Activated T-helper 1 cell treated with Interleukin-2 at 50 U/mL for 16 hours (primary cell): ENCODE data around the gene PPM1D.
A peak's percentile ranks its signal among the peaks of the same experiment; 100 is the strongest.
"Not testable (repeated sequence)": the region's sequence is repeated elsewhere in the genome, so short reads cannot be mapped to it uniquely, and the experiment has no call there.

Experiments
- DNase-seq: peaks from one replicate; pipeline ENCODE4 v3.0.0-alpha.2; 2020; ENCODE audit warnings: low read depth

PPM1D gene

GRCh38 chr17:60622961-60623360 lies 23.0 kb downstream of the PPM1D start:
- DNase-seq, result no peak

GRCh38 chr17:60623415-60623814 lies 23.4 kb downstream of the PPM1D start:
- DNase-seq, result no peak

- DNase-seq, result no peak
Observed at GRCh38 chr17:60627124-60627523, 27.1 kb downstream of the PPM1D start.

- no peak for DNase-seq
Observed at GRCh38 chr17:60628252-60628889, 28.4 kb downstream of the PPM1D start.

- no peak for DNase-seq
Observed at GRCh38 chr17:60629120-60629519, 29.1 kb downstream of the PPM1D start.

- DNase-seq, result no peak
Observed at GRCh38 chr17:60630352-60630751, 30.4 kb downstream of the PPM1D start.

GRCh38 chr17:60631119-60631518 lies 31.1 kb downstream of the PPM1D start:
- no peak for DNase-seq

- DNase-seq, result no peak
Observed at GRCh38 chr17:60637683-60638082, 37.7 kb downstream of the PPM1D start.

GRCh38 chr17:60639019-60639330 lies 39.0 kb downstream of the PPM1D start:
- DNase-seq, result no peak

GRCh38 chr17:60640503-60640902 lies 40.5 kb downstream of the PPM1D start:
- DNase-seq, result no peak

GRCh38 chr17:60641126-60641525 lies 41.1 kb downstream of the PPM1D start:
- no peak for DNase-seq

GRCh38 chr17:60641810-60642220 lies 41.8 kb downstream of the PPM1D start:
- DNase-seq, result peak; percentile 1

- no peak for DNase-seq
Observed at GRCh38 chr17:60645918-60646523, 46.0 kb downstream of the PPM1D start.

- no peak for DNase-seq
Observed at GRCh38 chr17:60646701-60647100, 46.7 kb downstream of the PPM1D start.

GRCh38 chr17:60647705-60648104 lies 47.7 kb downstream of the PPM1D start:
- DNase-seq, result no peak

GRCh38 chr17:60652454-60653247 lies 52.7 kb downstream of the PPM1D start:
- DNase-seq, result no peak

GRCh38 chr17:60653569-60653968 lies 53.6 kb downstream of the PPM1D start:
- no peak for DNase-seq

- DNase-seq, result no peak
Observed at GRCh38 chr17:60656499-60656898, 56.5 kb downstream of the PPM1D start.

GRCh38 chr17:60659156-60659555 lies 59.2 kb downstream of the PPM1D start:
- DNase-seq, result no peak

- no peak for DNase-seq
Observed at GRCh38 chr17:60661489-60661888, 61.5 kb downstream of the PPM1D start.

GRCh38 chr17:60664022-60664421 lies 64.0 kb downstream of the PPM1D start:
- no peak for DNase-seq

- no peak for DNase-seq
Observed at GRCh38 chr17:60665602-60666001, 65.6 kb downstream of the PPM1D start.

- DNase-seq, result not testable (repeated sequence)
Observed at GRCh38 chr17:60668741-60669140, 68.7 kb downstream of the PPM1D start.
